HG03103 (cell line): Measurements from ENCODE around the gene NPM1.

ENCODE experiments used
- ATAC-seq: cut with Tn5 transposase; IDR thresholded peaks from one replicate; pipeline ENCODE4 v1.9.1; 2021; ENCODE audit warnings: low read depth; ENCODE audit not compliant: unreplicated experiment

Gene NPM1

GRCh38 chr5:171444582-171444981, 56.9 kb downstream of the NPM1 start:
- no peak for ATAC-seq

DNA sequence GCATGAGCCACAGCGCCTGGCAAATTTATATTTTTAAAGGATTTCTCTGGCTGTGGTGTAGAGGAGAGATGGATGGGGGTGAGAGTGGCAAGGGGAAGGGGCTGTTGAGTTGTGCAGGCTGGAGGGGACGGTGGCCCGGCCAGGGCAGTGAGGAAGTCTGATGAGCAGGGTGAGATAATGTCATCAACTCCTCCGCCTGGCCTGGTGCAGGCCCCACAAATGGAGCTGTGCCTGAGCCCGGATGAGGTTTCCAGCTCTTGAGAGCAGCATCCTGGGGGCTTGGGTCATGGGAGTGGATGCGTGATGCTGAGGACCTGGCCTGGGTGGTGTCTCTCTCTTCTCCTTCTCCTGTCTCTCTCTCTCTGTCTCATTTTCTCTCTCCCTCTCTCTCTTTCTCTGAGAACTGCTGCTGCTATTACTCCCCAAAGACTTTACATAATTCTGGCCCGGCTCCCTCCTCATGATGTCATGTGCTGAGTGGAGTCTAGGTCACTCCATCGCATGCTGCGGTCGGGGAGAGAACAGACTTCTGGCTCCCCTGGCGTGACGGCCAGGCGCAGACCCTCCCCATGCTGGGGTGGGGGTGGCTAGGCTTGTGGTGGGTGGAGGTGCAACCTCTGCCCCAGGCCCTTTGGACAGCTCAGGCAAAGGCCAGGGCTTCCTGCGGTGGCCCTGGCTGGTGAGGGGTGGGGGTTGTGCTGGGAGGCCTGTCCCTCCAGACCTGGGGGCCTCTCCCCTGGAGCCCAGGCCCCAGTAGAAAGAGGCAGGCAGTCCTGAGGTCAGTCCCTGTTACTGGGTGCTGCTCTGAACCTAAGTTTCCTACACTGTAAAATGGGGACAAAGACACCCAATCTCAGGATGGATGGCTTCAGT, 58.2 kb downstream of the NPM1 start:
- ATAC-seq = no peak

GRCh38 chr5:171447226-171447625, 59.6 kb downstream of the NPM1 start:
- ATAC-seq = no peak

GRCh38 chr5:171449426-171449825, 61.8 kb downstream of the NPM1 start:
- ATAC-seq = no peak

- no peak for ATAC-seq
These were observed 63.0 kb downstream of the NPM1 start for GRCh38 chr5:171450423-171451331.

GRCh38 chr5:171451421-171451820, 63.8 kb downstream of the NPM1 start:
- ATAC-seq = no peak

- ATAC-seq = no peak
These were observed 65.5 kb downstream of the NPM1 start for GRCh38 chr5:171453056-171453725.

- no peak for ATAC-seq
These were observed 66.3 kb downstream of the NPM1 start for GRCh38 chr5:171453988-171454387.

DNA sequence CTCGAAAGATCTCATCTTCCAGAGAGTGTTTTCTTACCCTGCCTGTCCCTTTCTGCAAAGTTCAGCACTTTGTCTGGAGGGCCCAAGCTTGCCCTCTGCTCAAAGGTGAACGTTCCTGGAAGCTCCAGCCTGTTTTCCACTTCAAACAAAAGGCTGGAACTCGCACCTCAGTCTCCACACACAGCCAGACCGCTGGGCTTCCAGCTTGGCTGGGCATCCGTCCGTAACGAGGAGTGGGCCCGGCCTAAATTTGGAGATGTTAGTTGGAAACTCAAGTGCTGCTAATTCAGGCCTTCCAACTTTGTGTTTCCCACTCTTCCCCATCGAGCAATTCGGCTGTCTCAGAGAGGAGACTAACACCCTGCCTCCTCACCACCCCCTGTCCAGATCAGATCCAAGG, 66.9 kb downstream of the NPM1 start:
- ATAC-seq = no peak

DNA sequence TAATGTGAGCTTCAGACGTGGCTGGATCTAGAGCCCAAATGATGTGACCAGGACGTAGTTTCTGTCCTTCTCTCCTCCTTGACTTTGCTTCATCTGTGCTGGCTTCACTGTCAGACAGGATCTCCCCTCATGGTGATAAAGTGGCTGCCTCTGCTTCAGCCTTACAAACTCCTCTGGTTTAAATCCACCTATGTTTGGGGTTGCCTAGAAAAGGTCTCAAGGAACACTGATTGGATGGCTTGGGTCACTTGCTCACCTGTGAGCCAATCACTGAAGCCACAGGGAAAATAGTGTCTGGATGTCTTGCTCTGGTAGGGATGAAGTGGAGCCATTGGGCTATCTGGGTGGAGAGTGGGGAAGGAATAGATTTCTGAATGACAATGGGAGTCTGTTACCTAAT, 67.9 kb downstream of the NPM1 start:
- ATAC-seq = no peak

- ATAC-seq = no peak
These were observed 69.7 kb downstream of the NPM1 start for GRCh38 chr5:171457208-171457981.

GRCh38 chr5:171459839-171460238, 72.2 kb downstream of the NPM1 start:
- no peak for ATAC-seq
